IMR-90 (cell line): ENCODE measurements around the gene AP3M1. TPM values are rescaled to one million over a fixed set of nuclear protein-coding genes. Genes with fewer than 3 reads are reported as not detected.

ENCODE experiments used
- ATAC-seq: fragments of 200-7000 bp; cut with Tn5 transposase; 2 replicates; pipeline ENCODE4 v1.9.1; 2020; ENCODE audit warnings: low read depth, mild to moderate bottlenecking, moderate library complexity
- BruUV-seq: library from RNA; stranded (reverse); fragments of 400-500 nt; replicated peaks from 2 replicates; lab custom pipeline; 2021; lab: Mats Ljungman, UMichigan
- CTCF ChIA-PET: fragments of 300-600 bp; formaldehyde crosslinking; extraction: SDS; loops from one replicate; lab custom pipeline; 2021; ENCODE audit warnings: antibody characterized with exemption; lab: Yijun Ruan, JAX
- POLR2A ChIA-PET: fragments of 300-600 bp; sonication (Branson Sonifier 250); formaldehyde crosslinking; loops from one replicate; lab custom pipeline; 2022; ENCODE audit warnings: antibody characterized with exemption; ENCODE audit not compliant: unreplicated experiment; lab: Charles Lee
- DNase-seq: peaks from one replicate; pipeline ENCODE4 v3.0.0; 2013
- H2AFZ ChIP-seq: replicated peaks from 2 replicates; pipeline ENCODE3; 2013; ENCODE audit warnings: low read length, mild to moderate bottlenecking; ENCODE audit not compliant: poor library complexity
- H2AK5ac ChIP-seq: 2 replicates; pipeline ENCODE4 v1.6.1; 2013; ENCODE audit warnings: low read depth, low read length, inconsistent platforms
- H2AK9ac ChIP-seq: replicated peaks from 2 replicates; pipeline ENCODE3; 2013; ENCODE audit warnings: mild to moderate bottlenecking, low read depth, low read length, moderate library complexity; ENCODE audit not compliant: poor library complexity
- H2BK120ac ChIP-seq: 2 replicates; pipeline ENCODE4 v1.6.1; 2013; ENCODE audit warnings: low read depth, low read length, inconsistent platforms
- H2BK15ac ChIP-seq: 3 replicates; pipeline ENCODE4 v1.6.1; 2013; ENCODE audit warnings: low read depth, low read length, inconsistent platforms
- H2BK20ac ChIP-seq: 2 replicates; pipeline ENCODE4 v1.6.1; 2013; ENCODE audit warnings: low read depth, mild to moderate bottlenecking, inconsistent platforms, low read length, moderate library complexity
- H2BK5ac ChIP-seq: 2 replicates; pipeline ENCODE4 v1.6.1; 2013; ENCODE audit warnings: mild to moderate bottlenecking, low read depth, low read length, inconsistent platforms; ENCODE audit not compliant: poor library complexity, severe bottlenecking
- H3K14ac ChIP-seq: replicated peaks from 2 replicates; pipeline ENCODE4 v1.6.1; 2013; ENCODE audit warnings: low read depth, low read length, inconsistent platforms
- H3K18ac ChIP-seq: 2 replicates; pipeline ENCODE4 v1.6.1; 2013; ENCODE audit warnings: low read depth, low read length, control low read depth
- H3K23ac ChIP-seq: 2 replicates; pipeline ENCODE4 v1.6.1; 2013; ENCODE audit warnings: low read depth, low read length, inconsistent platforms
- H3K27ac ChIP-seq: 2 replicates; pipeline ENCODE4 v1.5.1; 2013; ENCODE audit warnings: mild to moderate bottlenecking, control low read depth, low read length; ENCODE audit not compliant: insufficient read depth
- H3K27me3 ChIP-seq: 2 replicates; pipeline ENCODE4 v1.6.1; 2013; ENCODE audit warnings: low read length; ENCODE audit not compliant: control insufficient read depth, insufficient read depth
- H3K36me3 ChIP-seq: 2 replicates; pipeline ENCODE4 v1.6.1; 2013; ENCODE audit warnings: low read length, mixed read lengths; ENCODE audit not compliant: control insufficient read depth, insufficient read depth
- H3K4ac ChIP-seq: 2 replicates; pipeline ENCODE4 v1.6.1; 2013; ENCODE audit warnings: low read depth, low read length, inconsistent platforms
- H3K4me1 ChIP-seq: 2 replicates; pipeline ENCODE4 v1.6.1; 2013; ENCODE audit warnings: low read length, mixed read lengths; ENCODE audit not compliant: control insufficient read depth, insufficient read depth
- H3K4me2 ChIP-seq: 2 replicates; pipeline ENCODE4 v1.6.1; 2013; ENCODE audit warnings: low read depth, mild to moderate bottlenecking, control low read depth, low read length, moderate library complexity
- H3K4me3 ChIP-seq: 2 replicates; pipeline ENCODE4 v1.5.1; 2013; ENCODE audit warnings: low read depth, mild to moderate bottlenecking, control low read depth, low read length, moderate library complexity; ENCODE audit not compliant: insufficient read depth
- H3K56ac ChIP-seq: 2 replicates; pipeline ENCODE4 v1.6.1; 2013; ENCODE audit warnings: low read length, inconsistent platforms; ENCODE audit not compliant: insufficient read depth; ENCODE audit errors: extremely low read depth
- H3K79me1 ChIP-seq, 2 experiments: 2 replicates each; pipeline ENCODE4 v1.6.1; 2013; ENCODE audit warnings: low read length in 2 of 2, inconsistent platforms in 1 of 2, low read depth in 1 of 2
- H3K9ac ChIP-seq: 2 replicates; pipeline ENCODE4 v1.6.1; 2013; ENCODE audit warnings: low read depth, low read length, control low read depth
- H3K9me1 ChIP-seq: 2 replicates; pipeline ENCODE4 v1.6.1; 2013; ENCODE audit warnings: low read length, inconsistent platforms; ENCODE audit not compliant: insufficient read depth
- H3K9me3 ChIP-seq: 2 replicates; pipeline ENCODE4 v1.6.1; 2013; ENCODE audit warnings: low read length; ENCODE audit not compliant: control insufficient read depth, insufficient read depth
- H4K20me1 ChIP-seq: 2 replicates; pipeline ENCODE4 v1.6.1; 2013; ENCODE audit warnings: low read length, inconsistent platforms; ENCODE audit not compliant: insufficient read depth
- H4K5ac ChIP-seq: 2 replicates; pipeline ENCODE4 v1.6.1; 2013; ENCODE audit warnings: mild to moderate bottlenecking, low read depth, low read length, control low read depth
- H4K8ac ChIP-seq, 2 experiments: 2 replicates each; pipeline ENCODE4 v1.6.1; 2013; ENCODE audit warnings: low read depth in 2 of 2, low read length in 2 of 2, control low read depth in 1 of 2, inconsistent platforms in 1 of 2
- H4K91ac ChIP-seq: 2 replicates; pipeline ENCODE4 v1.6.1; 2013; ENCODE audit warnings: low read depth, low read length, inconsistent platforms; ENCODE audit not compliant: insufficient read depth
- BHLHE40 ChIP-seq: fragments of 150-350 bp; IDR thresholded peaks from 2 replicates; pipeline ENCODE4 v1.6.1; 2016; ENCODE audit warnings: mild to moderate bottlenecking, low read depth, low read length
- CEBPB ChIP-seq: IDR thresholded peaks from 2 replicates; pipeline ENCODE4 v1.6.1; 2012; ENCODE audit warnings: low read depth, low read length, improper control_type of control experiment
- CHD1 ChIP-seq: IDR thresholded peaks from 2 replicates; pipeline ENCODE4 v1.6.1; 2012; ENCODE audit warnings: low read depth, low read length, improper control_type of control experiment
- FOS ChIP-seq: fragments of 150-350 bp; IDR thresholded peaks from 2 replicates; pipeline ENCODE4 v1.6.1; 2016; ENCODE audit warnings: low read depth, low read length
- MAFK ChIP-seq: IDR thresholded peaks from 2 replicates; pipeline ENCODE4 v1.6.1; 2012; ENCODE audit warnings: low read depth, low read length, improper control_type of control experiment
- MAZ ChIP-seq: IDR thresholded peaks from 2 replicates; pipeline ENCODE4 v1.6.1; 2012; ENCODE audit warnings: low read depth, mild to moderate bottlenecking, low read length, improper control_type of control experiment, moderate library complexity, borderline replicate concordance
- MXI1 ChIP-seq: IDR thresholded peaks from 2 replicates; pipeline ENCODE4 v1.6.1; 2012; ENCODE audit warnings: low read depth, mild to moderate bottlenecking, low read length, moderate library complexity, borderline replicate concordance
- NFE2L2 ChIP-seq: fragments of 150-350 bp; IDR thresholded peaks from 2 replicates; pipeline ENCODE4 v1.6.1; 2016; ENCODE audit warnings: low read depth, mild to moderate bottlenecking, low read length
- POLR2A ChIP-seq: IDR thresholded peaks from 2 replicates; pipeline ENCODE4 v1.6.1; 2012; ENCODE audit warnings: mild to moderate bottlenecking, low read depth, low read length
- RAD21 ChIP-seq: IDR thresholded peaks from 2 replicates; pipeline ENCODE4 v1.6.1; 2012; ENCODE audit warnings: low read length, improper control_type of control experiment
- RCOR1 ChIP-seq: IDR thresholded peaks from 2 replicates; pipeline ENCODE4 v1.6.1; 2012; ENCODE audit warnings: mild to moderate bottlenecking, low read length, improper control_type of control experiment; ENCODE audit not compliant: insufficient replicate concordance
- RFX5 ChIP-seq: IDR thresholded peaks from 2 replicates; pipeline ENCODE4 v1.8.0; 2012; ENCODE audit warnings: low read depth, mild to moderate bottlenecking, low read length, moderate library complexity
- SMC3 ChIP-seq: fragments of 150-350 bp; IDR thresholded peaks from 2 replicates; pipeline ENCODE4 v1.6.1; 2016; ENCODE audit warnings: low read depth, mild to moderate bottlenecking, antibody characterized with exemption, low read length, moderate library complexity
- WGBS, 2 experiments: methylation state at CpG; one replicate each; pipeline versions ENCODE4 v1.1.5 to v1.1.7; 2013; ENCODE audit warnings: missing lambda C conversion rate in 2 of 2; ENCODE audit not compliant: insufficient read length in 1 of 2; ENCODE audit errors: extremely low coverage in 2 of 2; 5-methylcytosine and 5-hydroxymethylcytosine counted together
- dilution Hi-C: fragments of 300-500 bp; cut with HindIII; formaldehyde crosslinking; loops from one replicate; pipeline ENCODE4 v1.14.3; 2018; ENCODE audit warnings: low sequenced_read_pairs; ENCODE audit not compliant: unreplicated experiment
- in situ Hi-C: fragments of 300-500 bp; cut with MboI; formaldehyde crosslinking; loops from 3 replicates; pipeline ENCODE4 v1.14.3; 2019; ENCODE audit warnings: low sequenced_read_pairs, inconsistent platforms, mixed read lengths
- intact Hi-C: fragments of 100-400 bp; cut with micrococcal nuclease; formaldehyde crosslinking; loops from 2 replicates; pipeline ENCODE4 v1.10.0; 2022
- polyA plus RNA-seq, 3 experiments: library from polyadenylated mRNA; depleted of rRNA; stranded (reverse); fragments of >200 nt; gene quantifications; 2 replicates each; pipeline ENCODE4 v1.2.3, GENCODE V29; 2012; ENCODE audit warnings: low replicate concordance in 1 of 3
- total RNA-seq: library from RNA; depleted of rRNA; stranded (reverse); fragments of >200 nt; gene quantifications from 2 replicates; pipeline ENCODE4 v1.2.3, GENCODE V29; 2012
- TF ChIP-seq, protein P1 (sequence below): fragments of 150-350 bp; IDR thresholded peaks from 2 replicates; pipeline ENCODE4 v1.6.1; 2017; ENCODE audit warnings: mild to moderate bottlenecking, antibody characterized with exemption, low read length, low read depth
- TF ChIP-seq, protein P2 (sequence below): conservative IDR thresholded peaks from 2 replicates; pipeline ENCODE4 v1.5.1; 2012; ENCODE audit warnings: mild to moderate bottlenecking, low read depth, low read length, improper control_type of control experiment
- TF ChIP-seq, protein P3 (sequence below): fragments of 150-350 bp; IDR thresholded peaks from 2 replicates; pipeline ENCODE4 v1.6.1; 2016; ENCODE audit warnings: low read depth, mild to moderate bottlenecking, low read length, moderate library complexity, borderline replicate concordance

AP3M1 gene
- total and polyA plus RNA-seq, 2 of the 4 experiments (the other 2 are of a cell fraction) = 26.6 to 46.4 TPM

DNA sequence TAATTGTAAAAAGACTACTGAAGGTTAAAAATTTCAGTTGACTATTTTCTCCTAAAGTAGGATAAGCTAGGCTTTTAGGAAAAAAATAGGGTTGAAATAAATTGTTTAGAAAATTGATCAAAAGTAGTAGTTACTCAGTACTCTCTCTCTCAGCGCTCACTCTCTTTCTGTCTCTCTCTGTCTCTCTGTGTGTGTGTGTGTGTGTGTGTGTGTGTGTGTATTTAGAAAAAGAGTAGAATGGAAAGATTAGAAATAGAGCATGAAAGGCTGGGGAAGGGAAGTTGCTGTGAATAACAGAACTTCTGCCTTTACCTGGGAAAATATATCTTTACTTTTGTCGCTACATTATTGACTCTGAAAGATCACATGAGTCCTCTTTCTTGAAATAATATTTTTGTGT, 21.0 kb upstream of the AP3M1 start:
- Histone ChIP-seq H2AK9ac (no peak overlapping the region), H4K20me1 (no peaks in the 10 kb centered on the region), H3K23ac (no peak overlapping the region), H2BK120ac (no peak overlapping the region), H3K79me1 (peaks cover 4 to 9% of the 10 kb centered on the region in 2 experiments; a peak in 3 of 4 replicates), H3K56ac (no peak overlapping the region), H4K8ac (no peak overlapping the region), H3K9me1 (peaks cover 5% of the 10 kb centered on the region; the same call in 1 of the 2 replicates), H3K9ac (no peak overlapping the region), H2BK5ac (no peak overlapping the region), H3K27ac (no peak overlapping the region), H3K18ac (no peak overlapping the region), H3K4me2 (no peak overlapping the region), H3K36me3 (no peaks in the 10 kb centered on the region), H4K91ac (no peak overlapping the region), H2BK20ac (no peak overlapping the region), H3K4ac (no peak overlapping the region), H3K14ac (no peak overlapping the region), H3K4me3 (no peak overlapping the region), H3K4me1 (no peaks in the 10 kb centered on the region), H3K27me3 (no peaks in the 10 kb centered on the region), H2AK5ac (no peak overlapping the region), H2BK15ac (no peak overlapping the region), H4K5ac (no peak overlapping the region), H2AFZ (no peak overlapping the region), H3K9me3 (no peaks in the 10 kb centered on the region)
- dilution Hi-C loops = no loop called here
- intact Hi-C loops = no loop called here
- BruUV-seq = no TSS peak
- ChIA-PET CTCF (no interaction called here), POLR2A (no interaction called here)
- ATAC-seq = no peak
- no CpG with 5 or more reads among the region's 2 CpGs for WGBS, 2 experiments
- DNase-seq = no peak
- TF ChIP-seq, protein P1, sequence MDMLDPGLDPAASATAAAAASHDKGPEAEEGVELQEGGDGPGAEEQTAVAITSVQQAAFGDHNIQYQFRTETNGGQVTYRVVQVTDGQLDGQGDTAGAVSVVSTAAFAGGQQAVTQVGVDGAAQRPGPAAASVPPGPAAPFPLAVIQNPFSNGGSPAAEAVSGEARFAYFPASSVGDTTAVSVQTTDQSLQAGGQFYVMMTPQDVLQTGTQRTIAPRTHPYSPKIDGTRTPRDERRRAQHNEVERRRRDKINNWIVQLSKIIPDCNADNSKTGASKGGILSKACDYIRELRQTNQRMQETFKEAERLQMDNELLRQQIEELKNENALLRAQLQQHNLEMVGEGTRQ = no peak
- TF ChIP-seq MAZ = no peak
- no peak for TF ChIP-seq SMC3
- no peak for TF ChIP-seq FOS
- no peak for TF ChIP-seq RCOR1
- TF ChIP-seq CEBPB = no peak
- TF ChIP-seq MXI1 = no peak
- no peak for TF ChIP-seq NFE2L2
- TF ChIP-seq BHLHE40 = no peak
- TF ChIP-seq CHD1 = no peak
- TF ChIP-seq, protein P2, sequence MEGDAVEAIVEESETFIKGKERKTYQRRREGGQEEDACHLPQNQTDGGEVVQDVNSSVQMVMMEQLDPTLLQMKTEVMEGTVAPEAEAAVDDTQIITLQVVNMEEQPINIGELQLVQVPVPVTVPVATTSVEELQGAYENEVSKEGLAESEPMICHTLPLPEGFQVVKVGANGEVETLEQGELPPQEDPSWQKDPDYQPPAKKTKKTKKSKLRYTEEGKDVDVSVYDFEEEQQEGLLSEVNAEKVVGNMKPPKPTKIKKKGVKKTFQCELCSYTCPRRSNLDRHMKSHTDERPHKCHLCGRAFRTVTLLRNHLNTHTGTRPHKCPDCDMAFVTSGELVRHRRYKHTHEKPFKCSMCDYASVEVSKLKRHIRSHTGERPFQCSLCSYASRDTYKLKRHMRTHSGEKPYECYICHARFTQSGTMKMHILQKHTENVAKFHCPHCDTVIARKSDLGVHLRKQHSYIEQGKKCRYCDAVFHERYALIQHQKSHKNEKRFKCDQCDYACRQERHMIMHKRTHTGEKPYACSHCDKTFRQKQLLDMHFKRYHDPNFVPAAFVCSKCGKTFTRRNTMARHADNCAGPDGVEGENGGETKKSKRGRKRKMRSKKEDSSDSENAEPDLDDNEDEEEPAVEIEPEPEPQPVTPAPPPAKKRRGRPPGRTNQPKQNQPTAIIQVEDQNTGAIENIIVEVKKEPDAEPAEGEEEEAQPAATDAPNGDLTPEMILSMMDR = no peak
- TF ChIP-seq RFX5 = no peak
- no peak for TF ChIP-seq POLR2A
- no peak for TF ChIP-seq RAD21
- TF ChIP-seq MAFK = no peak
- TF ChIP-seq, protein P3, sequence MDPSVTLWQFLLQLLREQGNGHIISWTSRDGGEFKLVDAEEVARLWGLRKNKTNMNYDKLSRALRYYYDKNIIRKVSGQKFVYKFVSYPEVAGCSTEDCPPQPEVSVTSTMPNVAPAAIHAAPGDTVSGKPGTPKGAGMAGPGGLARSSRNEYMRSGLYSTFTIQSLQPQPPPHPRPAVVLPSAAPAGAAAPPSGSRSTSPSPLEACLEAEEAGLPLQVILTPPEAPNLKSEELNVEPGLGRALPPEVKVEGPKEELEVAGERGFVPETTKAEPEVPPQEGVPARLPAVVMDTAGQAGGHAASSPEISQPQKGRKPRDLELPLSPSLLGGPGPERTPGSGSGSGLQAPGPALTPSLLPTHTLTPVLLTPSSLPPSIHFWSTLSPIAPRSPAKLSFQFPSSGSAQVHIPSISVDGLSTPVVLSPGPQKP = no peak
- in situ Hi-C loops = no loop called here
